ENCODE results near the gene TMEM87B. TPM values are rescaled to one million over a fixed set of nuclear protein-coding genes. Genes with fewer than 3 reads are reported as not detected.

TMEM87B gene
- total RNA-seq, 4 donors from 2014 or later: 30.6 to 35.8 (median 34.9) TPM

DNA sequence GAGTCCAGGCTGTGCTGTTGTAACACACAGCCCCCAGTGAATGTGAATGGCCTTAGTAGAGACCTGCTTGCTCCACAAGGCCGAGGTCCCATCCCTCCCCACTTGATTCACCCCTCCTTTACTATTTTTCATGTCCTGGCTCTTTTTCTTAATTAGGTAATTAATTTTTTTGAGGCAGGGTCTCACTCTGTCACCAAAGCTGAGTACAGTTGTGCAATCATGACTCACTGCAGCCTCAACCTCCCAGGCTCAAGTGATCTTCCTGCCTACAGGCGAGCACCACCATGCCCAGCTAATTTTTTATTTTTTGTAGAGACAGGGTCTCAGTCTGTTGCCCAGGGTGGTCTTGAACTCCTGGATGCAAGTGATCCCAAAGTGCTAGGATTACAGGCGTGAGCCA is 102.4 kb downstream of the TMEM87B start:
- H3K27ac ChIP-seq: no peak overlapping the region
- peaks cover 0 to 4% of the 10 kb centered on the region in 2 donors for H3K4me1 ChIP-seq
- H3K4me3 ChIP-seq (replicated peaks in 1 of 3): no peak overlapping the region

DNA sequence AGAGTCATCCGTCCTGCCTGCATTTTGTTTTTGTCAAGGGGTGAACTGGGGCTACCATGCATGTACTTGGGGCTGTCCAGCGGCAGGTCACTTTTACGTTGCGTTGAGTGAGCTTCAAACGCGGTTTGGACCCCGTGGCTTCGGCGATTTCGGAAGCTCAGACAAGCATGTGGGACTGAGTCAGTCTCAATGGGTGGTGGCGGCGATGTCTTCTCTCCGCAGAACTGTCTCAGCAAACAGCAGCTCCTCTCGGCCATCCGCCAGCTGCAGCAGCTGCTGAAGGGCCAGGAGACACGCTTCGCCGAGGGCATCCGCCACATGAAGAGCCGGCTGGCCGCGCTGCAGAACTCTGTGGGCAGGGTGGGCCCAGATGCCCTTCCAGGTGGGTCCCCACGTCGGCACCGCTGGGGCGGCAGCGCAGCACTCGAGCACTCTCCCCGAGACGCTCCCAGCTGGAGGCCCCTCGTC is 104.4 kb downstream of the TMEM87B start:
- H3K4me3 ChIP-seq (replicated peaks in 1 of 3): no peak overlapping the region
- peaks cover 0 to 4% of the 10 kb centered on the region in 2 donors for H3K4me1 ChIP-seq
- intact Hi-C loops (cut with DNase I): no loop called here
- no peaks in the 10 kb centered on the region for H3K27me3 ChIP-seq
- no peaks in the 10 kb centered on the region for H3K36me3 ChIP-seq
- no peak for DNase-seq
- 96 to 99% methylated on average over 22 to 31 of the region's 31 CpGs for WGBS, 2 donors
- H3K27ac ChIP-seq: no peak overlapping the region
- no peak for TF ChIP-seq POLR2A (IDR thresholded peaks at IDR 0.05)
- TF ChIP-seq, protein P1, sequence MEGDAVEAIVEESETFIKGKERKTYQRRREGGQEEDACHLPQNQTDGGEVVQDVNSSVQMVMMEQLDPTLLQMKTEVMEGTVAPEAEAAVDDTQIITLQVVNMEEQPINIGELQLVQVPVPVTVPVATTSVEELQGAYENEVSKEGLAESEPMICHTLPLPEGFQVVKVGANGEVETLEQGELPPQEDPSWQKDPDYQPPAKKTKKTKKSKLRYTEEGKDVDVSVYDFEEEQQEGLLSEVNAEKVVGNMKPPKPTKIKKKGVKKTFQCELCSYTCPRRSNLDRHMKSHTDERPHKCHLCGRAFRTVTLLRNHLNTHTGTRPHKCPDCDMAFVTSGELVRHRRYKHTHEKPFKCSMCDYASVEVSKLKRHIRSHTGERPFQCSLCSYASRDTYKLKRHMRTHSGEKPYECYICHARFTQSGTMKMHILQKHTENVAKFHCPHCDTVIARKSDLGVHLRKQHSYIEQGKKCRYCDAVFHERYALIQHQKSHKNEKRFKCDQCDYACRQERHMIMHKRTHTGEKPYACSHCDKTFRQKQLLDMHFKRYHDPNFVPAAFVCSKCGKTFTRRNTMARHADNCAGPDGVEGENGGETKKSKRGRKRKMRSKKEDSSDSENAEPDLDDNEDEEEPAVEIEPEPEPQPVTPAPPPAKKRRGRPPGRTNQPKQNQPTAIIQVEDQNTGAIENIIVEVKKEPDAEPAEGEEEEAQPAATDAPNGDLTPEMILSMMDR (IDR thresholded peaks at IDR 0.05): no peak
- no peaks in the 10 kb centered on the region for H3K9me3 ChIP-seq

More for the DNA sequence above, 102.4 kb downstream of the TMEM87B start:
- no peaks in the 10 kb centered on the region for H3K9me3 ChIP-seq
- H3K27me3 ChIP-seq: no peaks in the 10 kb centered on the region
- H3K36me3 ChIP-seq: no peaks in the 10 kb centered on the region
- WGBS, 2 donors: 64 to 95% methylated on average over 3 of the region's 3 CpGs
- intact Hi-C loops (cut with DNase I): no loop called here
- DNase-seq: no peak
- TF ChIP-seq POLR2A (IDR thresholded peaks at IDR 0.05): no peak
- TF ChIP-seq, protein P1 (IDR thresholded peaks at IDR 0.05): no peak

DNA sequence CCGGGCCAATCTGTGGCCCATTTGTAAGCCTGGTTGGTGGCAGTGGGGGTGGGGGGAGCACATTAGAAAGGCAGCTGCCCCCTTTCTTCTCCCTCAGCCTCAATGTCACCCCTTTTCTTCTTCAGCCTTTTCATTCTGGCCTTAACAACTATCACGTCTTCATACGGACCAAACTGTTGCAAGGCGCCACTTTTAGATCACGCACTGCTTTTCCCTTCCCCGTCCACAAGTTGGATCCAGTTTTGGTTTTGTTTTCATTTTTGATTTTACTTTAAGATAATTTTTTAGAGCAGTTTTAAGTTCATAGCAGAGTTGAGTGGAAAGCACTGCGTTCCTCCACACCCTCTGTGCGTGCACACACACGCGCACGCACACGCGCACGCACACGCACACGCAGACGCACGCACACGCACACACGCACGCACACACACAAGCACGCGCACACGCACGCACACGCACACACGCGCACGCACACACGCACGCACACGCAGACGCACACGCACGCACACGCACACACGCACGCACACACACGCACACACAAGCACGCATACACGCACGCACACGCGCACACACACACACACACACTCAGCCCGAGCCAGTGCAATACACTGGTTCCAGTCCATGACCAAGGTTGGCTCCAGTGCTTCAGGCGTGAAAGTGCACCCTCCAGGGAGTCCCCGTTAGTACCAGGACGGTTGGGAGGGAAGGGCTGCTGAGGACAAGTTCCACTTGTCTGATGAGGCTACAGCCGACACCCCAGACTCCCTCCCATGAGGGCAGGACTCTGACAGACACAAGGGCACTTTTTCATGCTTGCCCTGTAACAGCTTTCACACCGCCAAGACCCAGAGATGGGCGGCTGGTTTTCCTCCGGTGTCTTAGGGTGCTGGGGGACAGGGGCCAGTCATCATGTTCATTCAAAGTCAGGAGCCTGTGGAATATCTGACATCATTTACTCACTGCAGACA is 105.5 kb downstream of the TMEM87B start:
- Histone ChIP-seq H3K4me3 (replicated peaks in 1 of 3) (no peak overlapping the region), H3K9me3 (no peaks in the 10 kb centered on the region), H3K36me3 (no peaks in the 10 kb centered on the region), H3K4me1 (peaks cover 0 to 4% of the 10 kb centered on the region in 2 donors), H3K27me3 (no peaks in the 10 kb centered on the region), H3K27ac (no peak overlapping the region)
- intact Hi-C loops (cut with DNase I): no loop called here
- no peak for DNase-seq
- TF ChIP-seq, protein P1 (IDR thresholded peaks at IDR 0.05): no peak
- TF ChIP-seq POLR2A (IDR thresholded peaks at IDR 0.05): no peak
- WGBS, 2 donors: 81 to 86% methylated on average over 51 to 52 of the region's 52 CpGs

DNA sequence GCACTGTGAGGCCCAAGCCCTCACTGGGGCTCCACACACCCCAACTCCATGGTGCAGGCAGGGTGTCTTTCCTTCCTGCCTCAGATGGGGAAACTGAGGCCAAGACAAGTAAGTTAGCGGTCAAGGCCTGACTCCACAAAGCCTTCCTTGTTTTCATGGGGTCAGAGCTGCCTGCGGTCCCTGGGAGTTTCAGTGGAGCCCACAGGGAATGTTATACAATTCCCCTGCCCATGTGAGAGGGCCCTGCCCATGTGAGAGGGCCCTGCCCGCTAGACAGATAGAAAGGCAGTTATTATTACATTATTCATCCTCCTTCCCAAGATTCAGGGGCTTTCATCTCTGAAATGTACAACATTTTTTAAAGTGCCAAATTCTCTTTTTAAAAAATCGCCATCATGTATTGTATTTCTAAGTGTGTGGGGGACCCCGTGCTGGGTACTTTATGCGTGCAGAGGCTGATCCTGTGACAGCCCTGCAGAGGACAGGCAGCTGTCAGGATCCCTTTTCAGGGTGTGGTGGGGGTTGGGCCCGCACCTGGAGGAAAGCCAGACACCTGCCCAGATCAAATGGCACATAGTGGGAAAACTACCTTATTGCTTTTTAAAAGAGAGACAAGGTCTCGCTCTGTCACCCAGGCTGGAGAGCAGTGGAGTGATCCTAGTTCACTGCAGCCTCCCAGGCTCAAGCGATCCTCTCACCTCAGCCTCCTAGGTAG is 106.5 kb downstream of the TMEM87B start:
- TF ChIP-seq, protein P1 (IDR thresholded peaks at IDR 0.05): no peak
- TF ChIP-seq POLR2A (IDR thresholded peaks at IDR 0.05): no peak
- peaks cover 0 to 1% of the 10 kb centered on the region in 2 donors for H3K4me1 ChIP-seq
- no peaks in the 10 kb centered on the region for H3K27me3 ChIP-seq
- intact Hi-C loops (cut with DNase I): no loop called here
- H3K27ac ChIP-seq: no peak overlapping the region
- no peak overlapping the region for H3K4me3 ChIP-seq (replicated peaks in 1 of 3)
- no peak for DNase-seq
- no peaks in the 10 kb centered on the region for H3K9me3 ChIP-seq
- 90 to 96% methylated on average over 9 of the region's 9 CpGs for whole genome bisulfite sequencing, 2 donors
- no peaks in the 10 kb centered on the region for H3K36me3 ChIP-seq

All from thyroid gland (tissue), 4 donors.